OCI-LY3 (cell line): Measurements from ENCODE around the gene ABTB2.

Experiments used
- H2AFZ ChIP-seq: fragments of 200-600, 300-600 bp; shearing (Covaris generic); 2 replicates; pipeline ENCODE4 v1.6.0; 2014; ENCODE audit warnings: antibody characterized with exemption, low read depth, low read length
- H3K27ac ChIP-seq: fragments of 200-600, 300-600 bp; sonication (generic); 2 replicates; pipeline ENCODE4 v1.5.1; 2014; ENCODE audit warnings: mild to moderate bottlenecking, low read length, moderate library complexity, mixed read lengths
- H3K27me3 ChIP-seq: fragments of 200-600, 300-600 bp; sonication (generic); 2 replicates; pipeline ENCODE4 v1.6.1; 2014; ENCODE audit warnings: low read depth, low read length, mixed read lengths
- H3K36me3 ChIP-seq: fragments of 200-600, 300-600 bp; sonication (generic); replicated peaks from 2 replicates; pipeline ENCODE3; 2014; ENCODE audit warnings: low read depth, low read length, mixed read lengths
- H3K4me1 ChIP-seq: fragments of 300-600, 200-600 bp; sonication (generic); 2 replicates; pipeline ENCODE4 v1.6.1; 2014; ENCODE audit warnings: low read length, mixed read lengths
- H3K4me2 ChIP-seq: fragments of 200-600, 300-600 bp; sonication (generic); 2 replicates; pipeline ENCODE4 v1.6.1; 2014; ENCODE audit warnings: low read length, mixed read lengths
- H3K4me3 ChIP-seq: fragments of 300-600, 200-600 bp; sonication (generic); 2 replicates; pipeline ENCODE4 v1.5.1; 2014; ENCODE audit warnings: antibody characterized with exemption, mild to moderate bottlenecking, low read length, moderate library complexity
- H3K79me2 ChIP-seq: fragments of 300-600, 200-600 bp; shearing (Covaris generic); 2 replicates; pipeline ENCODE4 v1.6.1; 2014; ENCODE audit warnings: mild to moderate bottlenecking, low read length, mixed read lengths
- H3K9ac ChIP-seq: fragments of 300-600, 200-600 bp; shearing (Covaris generic); 2 replicates; pipeline ENCODE4 v1.6.0; 2014; ENCODE audit warnings: mild to moderate bottlenecking, low read length, moderate library complexity
- H3K9me3 ChIP-seq: fragments of 200-600, 300-600 bp; shearing (Covaris generic); 2 replicates; pipeline ENCODE4 v1.6.1; 2014; ENCODE audit warnings: low read length, mixed read lengths; ENCODE audit not compliant: insufficient read depth
- H4K20me1 ChIP-seq: fragments of 200-600, 300-600 bp; sonication (generic); 2 replicates; pipeline ENCODE4 v1.6.1; 2016; ENCODE audit warnings: low read length, mixed read lengths; ENCODE audit not compliant: insufficient read depth
- CTCF ChIP-seq: fragments of 200-600, 300-600 bp; sonication (generic); IDR thresholded peaks from 2 replicates; pipeline ENCODE4 v1.5.1; 2014; ENCODE audit warnings: antibody characterized with exemption, low read length, low read depth
- EZH2phosphoT487 ChIP-seq: fragments of 200-600 bp; shearing (Covaris generic); IDR thresholded peaks from 2 replicates; pipeline ENCODE4 v1.6.1; 2018; ENCODE audit warnings: antibody characterized with exemption, mixed run types, low read depth

Gene ABTB2

GRCh38 chr11:34212566-34212965 lies 145.2 kb downstream of the ABTB2 start:
- Histone ChIP-seq H2AFZ (no peak overlapping the region), H4K20me1 (no peaks in the 10 kb centered on the region), H3K27me3 (no peaks in the 10 kb centered on the region), H3K9me3 (no peaks in the 10 kb centered on the region), H3K4me3 (no peak overlapping the region), H3K27ac (no peak overlapping the region), H3K4me1 (peaks cover 44% of the 10 kb centered on the region), H3K4me2 (no peak overlapping the region), H3K9ac (no peak overlapping the region), H3K36me3 (no peaks in the 10 kb centered on the region), H3K79me2 (no peaks in the 10 kb centered on the region; the same call in 1 of the 2 replicates)
- TF ChIP-seq EZH2phosphoT487: no peak
- no peak for TF ChIP-seq CTCF

GRCh38 chr11:34209809-34210208 lies 148.0 kb downstream of the ABTB2 start:
- Histone ChIP-seq H3K4me2 (no peak overlapping the region), H3K4me3 (no peak overlapping the region), H3K79me2 (peaks cover 5% of the 10 kb centered on the region; the same call in 1 of the 2 replicates), H3K27ac (no peak overlapping the region), H3K9me3 (no peaks in the 10 kb centered on the region), H3K27me3 (no peaks in the 10 kb centered on the region), H2AFZ (no peak overlapping the region), H4K20me1 (no peaks in the 10 kb centered on the region), H3K9ac (no peak overlapping the region), H3K4me1 (peaks cover 21% of the 10 kb centered on the region), H3K36me3 (no peaks in the 10 kb centered on the region)
- no peak for TF ChIP-seq EZH2phosphoT487
- TF ChIP-seq CTCF: no peak

GRCh38 chr11:34208266-34209135 lies 149.3 kb downstream of the ABTB2 start:
- Histone ChIP-seq H3K27ac (no peak overlapping the region), H3K9ac (no peak overlapping the region)

More at GRCh38 chr11:34208266-34209135, 149.3 kb downstream of the ABTB2 start:
- no peaks in the 10 kb centered on the region for H3K36me3 ChIP-seq
- H3K4me3 ChIP-seq: no peak overlapping the region
- peaks cover 5% of the 10 kb centered on the region; the same call in 1 of the 2 replicates for H3K79me2 ChIP-seq
- H2AFZ ChIP-seq: no peak overlapping the region
- TF ChIP-seq EZH2phosphoT487 (no peak), CTCF (no peak)
- no peaks in the 10 kb centered on the region for H3K27me3 ChIP-seq
- H3K4me2 ChIP-seq: no peak overlapping the region
- peaks cover 15% of the 10 kb centered on the region for H3K4me1 ChIP-seq
- no peaks in the 10 kb centered on the region for H4K20me1 ChIP-seq
- H3K9me3 ChIP-seq: no peaks in the 10 kb centered on the region
